ENCODE results near the gene TBATA.

TBATA gene

GRCh38 chr10:70760271-70760787 lies 24.8 kb downstream of the TBATA start:
- DNase-seq = no peak

- DNase-seq = no peak
Observed at GRCh38 chr10:70759781-70760180, 25.4 kb downstream of the TBATA start.

- peak; percentile 41 to 63 for DNase-seq
Observed at GRCh38 chr10:70758757-70759514, 26.2 kb downstream of the TBATA start.

- DNase-seq = no peak
Observed at GRCh38 chr10:70757856-70758255, 27.3 kb downstream of the TBATA start.

- DNase-seq = no peak
Observed at GRCh38 chr10:70756700-70757360, 28.3 kb downstream of the TBATA start.

- no peak for DNase-seq
Observed at GRCh38 chr10:70753841-70754621, 31.1 kb downstream of the TBATA start.

- DNase-seq = no peak
Observed at GRCh38 chr10:70753026-70753663, 32.0 kb downstream of the TBATA start.

- DNase-seq = no peak
Observed at GRCh38 chr10:70752571-70752970, 32.6 kb downstream of the TBATA start.

- no peak for DNase-seq
Observed at GRCh38 chr10:70751991-70752390, 33.2 kb downstream of the TBATA start.

- no peak for DNase-seq
Observed at GRCh38 chr10:70751356-70751755, 33.8 kb downstream of the TBATA start.

GRCh38 chr10:70750156-70750703 lies 34.9 kb downstream of the TBATA start:
- no peak for DNase-seq

GRCh38 chr10:70749756-70750155 lies 35.4 kb downstream of the TBATA start:
- DNase-seq = no peak

- DNase-seq = no peak
Observed at GRCh38 chr10:70748801-70749573, 36.2 kb downstream of the TBATA start.

GRCh38 chr10:70748305-70748704 lies 36.9 kb downstream of the TBATA start:
- DNase-seq = no peak

GRCh38 chr10:70747192-70747965 lies 37.8 kb downstream of the TBATA start:
- no peak for DNase-seq

- no peak for DNase-seq
Observed at GRCh38 chr10:70745555-70745954, 39.6 kb downstream of the TBATA start.

- no peak for DNase-seq
Observed at GRCh38 chr10:70744617-70745143, 40.5 kb downstream of the TBATA start.

- no peak for DNase-seq
Observed at GRCh38 chr10:70743879-70744278, 41.3 kb downstream of the TBATA start.

GRCh38 chr10:70743430-70743788 lies 41.8 kb downstream of the TBATA start:
- DNase-seq = no peak

- DNase-seq = no peak
Observed at GRCh38 chr10:70742537-70743429, 42.4 kb downstream of the TBATA start.
